Epithelial cell of prostate (primary cell): ENCODE data around the gene C4orf50.
A peak's percentile ranks its signal among the peaks of the same experiment; 100 is the strongest.

Experiments
- DNase-seq: peaks from one replicate; pipeline ENCODE4 v3.0.0-alpha.2; 2011; ENCODE audit warnings: low read depth, low spot score
- H3K27ac ChIP-seq: fragments of 450-650 bp; 2 replicates; pipeline ENCODE4 v1.5.1; 2017; ENCODE audit warnings: mild to moderate bottlenecking

The C4orf50 gene

DNA sequence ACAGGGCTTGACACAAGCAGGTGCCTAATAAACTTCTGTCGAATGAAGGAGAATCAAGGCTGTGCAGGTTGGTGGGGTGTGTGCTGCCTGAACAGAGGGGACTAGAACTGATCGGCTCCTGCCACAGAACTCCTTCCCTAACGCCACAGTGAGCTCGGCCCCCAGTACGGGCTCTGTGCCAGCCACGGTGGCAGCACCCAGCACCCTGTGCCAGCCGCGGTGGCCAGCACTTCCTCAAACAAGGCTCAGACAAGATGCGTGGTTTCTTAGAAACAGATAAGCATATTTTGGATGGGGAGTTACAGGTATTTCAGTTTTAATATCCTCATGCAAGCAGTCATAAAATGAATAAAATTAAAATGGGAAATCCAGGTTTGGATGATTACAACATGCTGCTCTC, 26.0 kb upstream of the C4orf50 start:
- DNase-seq, result no peak
- H3K27ac ChIP-seq, result no peak overlapping the region

DNA sequence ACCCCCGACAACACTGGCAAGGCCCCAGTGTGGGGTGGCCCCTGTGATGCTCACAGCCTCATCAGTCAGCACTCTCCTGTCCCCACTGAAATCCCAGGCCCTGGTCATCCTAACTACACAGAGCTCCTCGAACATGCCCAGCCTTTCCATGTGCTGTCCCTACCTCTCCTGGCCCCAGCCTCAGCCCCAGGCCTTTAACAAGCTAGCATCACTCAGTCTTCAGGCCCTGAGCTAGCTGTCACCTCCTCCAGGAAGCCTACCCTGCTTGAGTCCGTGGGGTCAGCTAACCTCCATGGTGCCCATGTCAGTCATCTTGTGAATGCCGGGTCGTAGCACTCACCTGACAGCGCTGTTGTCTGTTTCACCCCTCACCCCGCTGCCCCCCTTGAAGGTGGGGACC, 25.6 kb upstream of the C4orf50 start:
- no peak for DNase-seq
- no peak overlapping the region for H3K27ac ChIP-seq

DNA sequence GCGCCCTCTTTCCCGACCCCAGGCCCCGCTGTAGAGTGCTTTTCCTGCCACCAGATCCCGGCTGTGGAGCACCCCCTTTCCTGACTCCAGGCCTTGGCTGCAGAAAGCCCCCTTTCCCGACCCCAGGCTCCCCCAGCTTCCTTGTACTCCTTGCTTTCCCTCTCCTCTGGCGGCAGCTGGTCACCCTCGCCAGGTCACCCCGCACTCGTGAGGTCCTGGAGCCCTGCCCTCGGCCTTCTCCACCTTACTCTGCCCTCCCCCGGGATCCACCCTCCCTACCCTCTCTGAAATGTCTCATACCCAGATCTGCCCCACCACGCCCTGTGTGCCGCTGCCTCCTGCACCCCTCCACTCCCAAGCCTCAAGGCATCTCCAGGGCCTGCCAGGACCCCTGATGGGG, 25.0 kb upstream of the C4orf50 start:
- no peak overlapping the region for H3K27ac ChIP-seq
- DNase-seq, result no peak

DNA sequence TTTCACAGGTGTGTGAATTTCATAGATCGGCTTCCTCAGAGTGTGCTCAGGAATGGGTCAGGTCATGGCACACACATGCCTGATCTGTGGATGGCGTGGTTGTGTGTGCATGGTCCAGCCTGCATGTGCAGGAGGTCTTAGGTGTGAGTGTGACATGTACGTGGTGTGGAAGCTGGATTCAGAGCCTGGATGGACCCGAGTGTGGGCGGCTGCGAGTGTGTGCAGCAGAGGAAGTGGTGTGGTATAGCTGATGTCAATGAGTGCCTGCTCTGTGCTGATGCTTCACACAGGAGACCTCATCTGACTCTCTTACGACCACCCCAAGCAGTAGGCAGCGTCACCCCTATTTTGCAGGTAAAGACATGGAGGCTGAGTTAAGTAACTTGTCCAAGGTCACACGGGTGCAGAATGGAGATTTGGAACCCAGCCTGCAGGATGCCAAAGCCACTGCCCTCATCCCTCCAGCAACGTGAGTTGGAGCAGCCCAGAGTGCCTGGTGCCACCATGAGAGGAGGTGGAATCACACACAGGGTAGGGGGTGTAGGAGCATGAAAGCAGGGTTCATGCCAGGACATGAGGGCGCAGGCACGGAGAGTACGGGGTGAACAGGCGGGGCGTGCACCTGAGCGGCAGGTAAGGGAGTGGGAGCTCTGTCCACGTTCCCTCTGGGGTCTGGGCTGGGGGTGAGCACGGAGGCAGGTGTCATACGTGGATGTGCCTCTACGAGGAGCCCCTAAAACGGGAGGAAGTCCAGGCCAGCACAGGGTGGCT, 24.2 kb upstream of the C4orf50 start:
- no peak overlapping the region for H3K27ac ChIP-seq
- no peak for DNase-seq

DNA sequence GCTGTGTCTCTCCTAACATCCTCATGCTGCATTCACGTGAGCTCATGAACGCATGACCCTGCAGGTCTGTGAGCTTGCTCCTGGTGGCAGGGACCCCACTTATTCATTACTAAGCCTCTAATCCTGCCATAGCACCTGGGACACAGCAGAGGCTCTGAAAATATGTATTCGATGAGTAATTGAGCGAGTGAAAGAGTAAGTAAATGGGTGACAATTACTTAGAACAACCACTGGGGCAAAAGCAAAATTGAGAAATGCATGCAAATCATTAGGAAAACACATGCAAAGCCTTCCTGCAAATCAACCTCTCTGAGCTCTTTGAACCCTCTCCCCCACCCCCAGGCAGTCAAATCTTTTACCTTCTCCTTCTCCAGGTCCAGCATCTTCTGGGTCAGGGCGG, 23.6 kb upstream of the C4orf50 start:
- H3K27ac ChIP-seq, result no peak overlapping the region
- DNase-seq, result no peak

DNA sequence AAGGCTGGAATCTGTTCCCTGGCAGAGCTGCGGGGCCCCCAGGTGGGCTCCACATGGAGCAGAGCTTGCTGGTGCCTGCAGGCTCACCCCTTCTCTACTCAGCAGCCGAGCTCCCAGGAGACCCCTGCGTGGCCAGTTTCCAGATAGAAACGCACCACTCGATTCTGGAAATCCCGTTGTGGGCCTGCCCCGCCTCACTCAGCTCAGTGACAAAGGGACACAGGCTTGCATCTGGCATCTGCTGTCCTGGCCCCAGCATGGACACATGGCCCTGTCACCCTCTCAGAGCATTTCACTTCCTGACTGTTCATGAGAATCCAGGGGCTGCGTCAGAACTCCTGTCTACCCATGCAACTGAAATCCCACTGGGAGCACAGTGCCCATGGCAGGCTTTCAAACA, 20.5 kb upstream of the C4orf50 start:
- no peak overlapping the region for H3K27ac ChIP-seq
- DNase-seq, result no peak

DNA sequence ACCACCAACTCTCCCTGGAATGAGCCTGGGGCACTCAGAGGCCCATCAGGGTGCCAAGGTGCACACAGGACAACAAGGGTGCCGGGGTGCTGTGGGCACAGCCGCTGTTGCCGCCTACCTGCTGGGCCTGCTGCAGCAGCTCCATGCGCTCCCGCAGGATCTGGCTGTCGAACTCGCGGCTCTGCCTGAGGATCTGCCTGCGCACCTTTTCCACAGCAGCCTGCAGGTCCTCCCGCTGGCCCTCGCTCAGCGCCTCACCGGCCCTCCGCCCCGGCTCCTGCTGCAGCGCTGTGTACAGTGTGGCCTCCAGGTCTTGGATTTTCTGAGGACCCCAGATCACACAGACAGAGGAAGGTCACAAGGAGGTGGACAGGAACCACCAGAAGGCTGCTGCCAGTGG, 17.6 kb upstream of the C4orf50 start:
- DNase-seq, result no peak
- H3K27ac ChIP-seq, result no peak overlapping the region

DNA sequence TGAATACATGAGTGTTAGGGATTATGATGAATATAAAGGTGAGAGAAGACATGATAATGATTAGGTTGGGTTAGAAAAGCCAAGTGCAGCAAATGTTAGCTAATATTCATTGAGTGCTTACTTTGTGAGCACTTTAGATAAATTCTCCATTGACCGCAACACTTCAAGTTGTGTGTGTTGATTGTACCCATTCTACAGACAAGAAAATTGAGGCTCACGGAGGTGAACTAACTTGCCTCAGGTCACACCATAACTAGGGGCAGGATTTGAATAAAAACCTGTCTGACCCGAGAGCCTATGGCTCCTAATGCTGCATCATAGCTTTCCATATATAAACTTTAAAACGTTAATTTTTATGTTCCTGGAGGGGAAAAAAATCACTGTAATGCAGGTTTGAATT, 15.2 kb upstream of the C4orf50 start:
- no peak overlapping the region for H3K27ac ChIP-seq
- DNase-seq, result no peak

DNA sequence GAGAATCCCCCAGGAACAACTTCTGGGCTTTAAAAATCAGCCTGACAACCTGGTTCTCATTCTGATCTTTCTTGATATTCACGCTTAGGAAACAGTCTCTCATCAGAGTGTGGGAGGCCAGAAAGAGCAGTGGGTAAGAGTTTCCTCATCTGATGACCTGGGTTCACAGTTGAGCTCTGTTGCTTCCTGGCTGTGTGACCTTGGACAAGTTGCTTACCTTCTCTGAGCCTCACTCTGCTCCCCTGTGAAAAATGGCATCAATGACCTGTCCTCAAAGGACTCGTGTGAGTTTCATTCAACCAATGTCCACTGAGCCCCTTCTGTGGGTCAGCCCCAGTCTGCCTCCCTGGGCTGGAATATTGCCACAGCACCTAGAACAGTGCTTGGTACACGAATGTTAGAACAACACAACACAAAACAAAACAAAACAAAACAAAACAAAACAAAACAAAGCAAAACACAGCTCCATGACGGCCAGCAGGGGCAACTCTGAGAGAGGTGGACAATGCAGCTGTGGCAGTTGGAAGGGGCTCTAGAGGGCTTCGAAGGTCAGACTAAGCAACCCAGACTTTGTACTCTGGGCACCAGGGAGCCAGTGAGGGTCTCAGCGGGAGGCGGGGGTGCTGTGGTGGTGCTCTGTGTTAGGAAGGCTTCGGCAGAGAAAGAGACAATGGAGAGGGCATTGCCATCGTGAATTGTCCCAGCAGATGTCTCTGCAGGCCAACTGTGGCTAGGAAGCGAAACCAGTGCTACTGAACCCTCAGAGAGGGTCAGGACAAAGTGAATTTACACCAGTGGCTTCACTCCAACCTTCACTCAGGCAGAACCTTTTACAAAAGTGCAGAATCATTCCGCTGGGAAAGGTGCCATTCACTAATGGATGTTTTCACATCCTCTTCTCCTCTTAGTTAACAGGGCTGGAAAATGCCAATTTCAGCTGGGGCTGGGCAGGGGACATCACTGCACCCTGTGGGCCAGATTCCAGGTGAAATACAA, 14.3 kb upstream of the C4orf50 start:
- no peak for DNase-seq
- H3K27ac ChIP-seq, result no peak overlapping the region

DNA sequence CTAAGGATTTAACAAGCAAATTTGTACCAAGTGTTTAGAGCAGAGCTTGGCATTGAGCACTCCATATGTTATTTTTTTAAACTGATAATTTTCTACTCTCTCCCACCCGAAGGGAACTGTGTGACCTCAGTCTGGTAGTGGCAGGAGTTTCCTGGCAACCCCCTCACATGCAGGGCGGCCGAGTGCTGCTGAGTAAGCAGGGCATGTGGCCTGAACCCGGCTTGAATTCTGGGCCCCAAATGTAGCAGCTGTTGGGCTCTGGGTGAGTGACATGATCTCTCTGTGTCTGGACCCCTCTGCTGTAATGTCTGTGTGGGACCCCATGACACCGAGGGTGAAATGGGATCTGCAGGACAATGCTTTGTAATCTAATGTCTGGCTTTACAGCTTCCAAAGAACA, 13.6 kb upstream of the C4orf50 start:
- H3K27ac ChIP-seq, result no peak overlapping the region
- DNase-seq, result no peak

DNA sequence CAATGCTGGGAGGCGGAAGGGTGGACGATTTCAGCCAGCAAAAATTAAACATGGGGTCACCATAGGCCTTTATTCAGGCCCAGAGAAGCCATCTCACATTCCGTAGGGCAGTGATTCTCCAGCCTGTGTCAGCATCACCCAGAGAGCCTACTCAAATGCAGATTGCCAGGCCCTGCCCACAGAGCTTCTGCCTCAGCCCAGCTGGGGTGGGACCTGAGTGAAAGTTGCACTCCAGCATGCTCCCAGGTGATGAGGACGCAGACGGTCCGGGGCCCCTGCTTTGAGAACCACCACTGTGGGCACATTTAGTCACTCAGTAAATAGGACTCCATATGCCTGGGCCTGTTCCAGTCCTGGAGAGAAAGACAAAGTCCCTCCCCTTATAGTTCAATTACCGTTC, 12.4 kb upstream of the C4orf50 start:
- no peak for DNase-seq
- H3K27ac ChIP-seq, result no peak overlapping the region

DNA sequence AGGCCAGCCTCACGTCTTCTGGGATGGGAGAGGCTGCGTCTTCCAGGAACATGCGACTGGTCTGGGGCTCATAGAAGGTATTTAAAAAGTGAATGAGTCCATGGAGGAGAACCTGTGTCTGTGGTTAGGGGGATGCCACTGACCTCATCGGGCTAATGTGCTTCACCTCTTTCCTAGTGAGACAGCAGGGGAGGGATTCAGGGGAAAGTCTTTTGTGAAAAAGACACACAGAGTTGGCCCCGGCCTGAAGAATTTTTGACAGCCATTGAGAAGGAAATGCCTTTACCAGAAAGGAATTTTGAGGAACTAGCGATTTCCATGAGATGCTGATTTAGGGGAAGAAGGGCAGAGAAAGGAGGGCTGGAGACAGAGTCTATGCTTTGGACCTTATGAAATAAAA, 11.0 kb upstream of the C4orf50 start:
- no peak overlapping the region for H3K27ac ChIP-seq
- no peak for DNase-seq

DNA sequence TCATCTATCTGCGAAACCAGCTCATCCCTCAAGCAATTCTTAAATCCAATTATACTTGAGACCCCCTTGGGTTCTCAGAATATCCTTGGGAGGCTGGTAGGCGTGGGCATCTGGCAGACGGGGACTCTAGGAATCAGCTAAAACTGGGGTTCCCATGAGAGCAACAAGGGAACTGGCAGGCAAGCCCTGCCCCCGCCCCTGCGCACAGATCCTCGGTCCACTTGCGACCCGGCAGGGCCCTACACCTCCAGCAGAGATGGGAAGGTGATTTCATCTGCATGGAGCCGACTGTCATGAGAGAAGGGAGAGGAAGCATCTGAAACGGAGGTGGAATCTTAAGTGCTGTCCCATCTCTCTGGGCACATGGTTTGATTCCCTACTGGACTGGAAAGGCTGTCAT, 9.9 kb upstream of the C4orf50 start:
- no peak for DNase-seq
- no peak overlapping the region for H3K27ac ChIP-seq

DNA sequence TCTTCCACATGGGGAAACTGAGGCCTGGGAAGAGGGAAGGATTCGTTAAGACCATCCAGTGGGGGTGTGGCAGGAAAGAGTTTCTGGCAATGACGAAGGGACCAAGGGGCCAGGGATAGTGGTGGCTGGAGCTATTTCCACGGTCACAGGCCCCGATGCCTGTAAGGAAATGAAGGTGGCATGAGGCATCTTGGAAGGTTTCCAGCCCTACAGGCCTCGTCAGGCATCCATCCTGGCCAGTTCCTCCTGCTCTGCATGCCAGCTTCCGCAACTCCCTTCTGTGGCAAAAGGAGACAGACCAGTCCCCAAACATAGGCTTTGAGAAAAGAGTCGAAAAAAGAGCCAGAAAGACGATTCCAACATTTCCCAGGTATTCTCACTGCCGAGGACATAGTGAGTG, 9.2 kb upstream of the C4orf50 start:
- DNase-seq, result peak; percentile 18
- no peak overlapping the region for H3K27ac ChIP-seq

DNA sequence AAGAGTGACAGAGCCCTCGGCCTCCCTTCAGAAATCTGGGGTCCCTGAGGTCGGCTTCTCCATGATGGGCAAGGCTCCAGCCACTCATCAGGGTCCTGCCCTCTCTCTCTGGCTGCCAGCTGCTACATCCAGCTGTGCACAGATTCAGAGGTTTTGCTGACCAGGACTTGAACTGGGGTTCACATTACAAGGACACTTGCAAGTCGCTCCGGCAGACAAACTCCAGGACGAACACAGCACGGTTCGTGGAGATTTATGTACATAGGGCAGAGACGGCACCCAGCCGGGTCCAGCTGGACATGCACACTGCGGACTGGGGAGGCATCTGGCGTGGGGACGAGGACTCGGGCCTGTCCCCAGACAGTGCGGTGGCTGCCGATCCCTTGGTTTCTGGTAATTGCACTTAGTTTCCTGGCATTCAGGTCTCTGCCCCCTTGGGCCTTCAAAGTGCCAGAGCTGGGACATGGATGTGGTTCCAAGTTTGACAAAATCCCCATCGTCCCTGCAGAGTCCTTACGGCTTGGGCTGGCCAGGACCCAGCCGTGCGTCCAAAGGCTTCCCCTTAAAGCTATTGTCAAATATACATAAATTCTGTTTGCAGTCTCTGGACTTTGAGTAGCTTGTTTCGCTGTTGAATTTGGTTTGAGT, 6.2 kb upstream of the C4orf50 start:
- no peak for DNase-seq
- no peak overlapping the region for H3K27ac ChIP-seq

DNA sequence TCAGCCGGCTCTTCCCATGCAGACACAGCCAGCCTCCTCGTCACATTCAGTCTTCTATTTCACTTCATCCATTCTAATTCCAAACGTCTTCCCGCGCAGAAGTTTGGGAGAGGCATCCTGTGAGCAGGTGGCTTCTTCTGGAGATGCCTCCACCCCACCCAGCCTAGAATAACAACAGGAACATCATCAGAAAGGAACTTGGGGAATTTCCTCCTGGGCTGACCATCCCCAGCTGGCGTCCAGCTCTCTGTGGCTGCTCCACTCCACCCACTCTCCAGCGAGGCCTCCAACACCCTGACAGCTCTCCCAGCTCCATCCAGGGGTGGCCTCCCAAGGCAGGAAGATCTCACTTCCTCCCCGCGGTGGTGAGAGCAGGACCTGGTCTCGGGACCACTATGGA, 5.5 kb upstream of the C4orf50 start:
- DNase-seq, result no peak
- H3K27ac ChIP-seq, result no peak overlapping the region

DNA sequence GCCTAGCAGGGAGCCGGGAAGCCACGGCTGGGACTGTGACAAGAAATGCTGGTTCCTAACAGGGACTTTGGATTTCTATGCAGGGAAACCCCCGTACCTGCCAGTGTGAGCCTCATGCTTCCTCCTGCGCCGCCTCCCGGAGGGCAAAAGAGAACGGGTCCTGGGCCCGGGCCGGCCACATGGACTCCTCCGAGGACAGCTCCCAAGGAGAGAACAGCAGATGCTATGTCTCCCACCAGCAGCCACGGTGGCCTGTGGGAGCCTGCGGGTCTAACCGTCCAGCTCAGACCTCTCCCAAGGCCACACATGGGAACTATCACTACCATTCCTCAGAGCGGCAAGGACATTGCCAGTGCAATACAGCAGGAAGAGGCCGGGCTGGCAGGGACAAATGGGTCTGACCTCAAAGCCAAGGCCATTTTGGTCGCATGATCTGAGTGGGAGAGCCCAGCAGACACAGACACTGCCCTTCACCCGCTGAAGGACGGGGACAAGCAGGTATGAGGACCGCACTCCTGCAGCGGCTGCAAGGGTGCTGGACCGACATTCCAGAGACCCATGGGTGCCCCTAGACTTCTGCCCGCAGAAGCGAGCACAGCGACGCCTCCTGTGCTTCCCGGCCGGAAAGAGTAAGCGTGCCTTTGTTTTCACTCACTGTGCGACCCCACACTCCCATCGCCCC, 4.5 kb upstream of the C4orf50 start:
- H3K27ac ChIP-seq, result no peak overlapping the region
- DNase-seq, result no peak

DNA sequence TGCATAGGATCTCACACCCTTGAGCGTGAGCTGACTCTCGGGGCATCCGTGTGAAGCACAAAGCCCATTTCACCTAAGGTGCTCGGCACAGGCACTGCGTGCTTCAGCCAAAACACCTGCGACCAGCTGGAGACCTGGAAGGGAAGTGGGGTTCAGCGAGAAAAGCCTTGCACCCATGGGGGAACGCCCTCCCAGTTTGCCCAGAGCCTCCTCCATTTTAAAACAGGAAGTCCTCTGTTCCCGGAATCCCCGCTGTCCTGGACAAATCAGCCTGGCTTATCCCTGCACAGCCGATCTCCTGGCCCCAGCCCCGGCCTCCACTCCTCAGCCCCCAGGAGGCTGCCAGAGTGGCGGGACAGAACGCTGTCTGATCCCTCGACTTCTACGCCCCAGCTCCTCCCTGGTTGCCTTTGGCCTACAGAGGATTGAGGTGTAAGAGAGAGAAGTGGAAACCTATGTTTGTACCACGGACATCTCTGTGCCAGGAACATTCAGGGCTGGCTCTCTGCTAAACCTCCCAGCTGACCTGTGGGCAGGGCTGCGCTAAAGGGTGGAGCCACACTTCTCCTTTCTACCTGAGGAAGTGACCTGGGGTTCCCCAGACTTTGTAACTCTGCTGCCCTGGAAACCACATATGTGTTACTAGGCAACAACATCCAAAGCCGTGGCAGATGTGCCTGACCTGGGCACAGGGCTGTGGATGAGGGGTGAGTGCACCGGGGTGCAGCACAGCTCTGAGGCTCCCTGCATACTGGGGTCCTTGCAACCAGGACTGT, 3.8 kb upstream of the C4orf50 start:
- DNase-seq, result no peak
- no peak overlapping the region for H3K27ac ChIP-seq

DNA sequence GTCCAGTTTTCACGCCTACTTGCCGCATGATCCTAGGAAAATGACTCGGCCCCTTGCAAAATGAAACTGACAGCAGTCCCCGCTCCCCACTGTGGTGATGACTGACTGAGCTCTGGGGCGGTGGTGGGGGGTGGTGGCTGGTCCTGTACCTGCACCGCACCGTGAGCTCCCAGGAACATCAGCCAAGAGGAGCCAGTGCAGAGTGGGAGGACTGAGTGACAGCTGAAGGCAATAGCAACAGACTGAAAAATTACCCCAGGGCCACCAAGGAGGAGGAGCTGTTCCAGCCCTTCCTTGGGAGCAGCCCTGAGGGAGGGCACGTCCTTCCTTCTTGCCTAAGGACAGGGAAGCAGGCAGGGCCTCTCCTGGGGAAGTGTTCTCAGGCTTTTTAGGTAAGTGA, 2.4 kb upstream of the C4orf50 start:
- H3K27ac ChIP-seq, result no peak overlapping the region
- DNase-seq, result no peak
